ENCODE results near the gene STOM. TPM values are rescaled to one million over a fixed set of nuclear protein-coding genes. Genes with fewer than 3 reads are reported as not detected.

Gene STOM
- total RNA-seq, 2 donors from 2014 or later = 59.9 to 70.5 TPM

GRCh38 chr9:121302341-121302740 lies 67.7 kb downstream of the STOM start:
- peaks cover 8% of the 10 kb centered on the region for H3K4me1 ChIP-seq
- no peak overlapping the region for H3K27ac ChIP-seq
- no peak for ATAC-seq
- intact Hi-C loops (cut with DNase I) = no loop called here
- H3K36me3 ChIP-seq (replicated peaks in 1 of 2; ENCODE audit: insufficient read depth in 1 of 2, low read depth in 2 of 2) = no peaks in the 10 kb centered on the region
- WGBS, 2 donors = 89 to 91% methylated on average over 5 of the region's 5 CpGs
- H3K27me3 ChIP-seq = no peaks in the 10 kb centered on the region
- no peaks in the 10 kb centered on the region for H3K9me3 ChIP-seq
- TF ChIP-seq CTCF (IDR thresholded peaks at IDR 0.05) = no peak
- no peak for TF ChIP-seq POLR2A (IDR thresholded peaks at IDR 0.05)
- H3K4me3 ChIP-seq = no peak overlapping the region
- no peak for DNase-seq

- Histone ChIP-seq H3K4me3 (no peak overlapping the region), H3K36me3 (replicated peaks in 1 of 2; ENCODE audit: insufficient read depth in 1 of 2, low read depth in 2 of 2) (no peaks in the 10 kb centered on the region), H3K27me3 (no peaks in the 10 kb centered on the region), H3K4me1 (peaks cover 10% of the 10 kb centered on the region), H3K9me3 (no peaks in the 10 kb centered on the region), H3K27ac (no peak overlapping the region)
- DNase-seq (no peak), ATAC-seq (no peak)
- TF ChIP-seq POLR2A (IDR thresholded peaks at IDR 0.05) (no peak), CTCF (IDR thresholded peaks at IDR 0.05) (no peak)
- intact Hi-C loops (cut with DNase I) = no loop called here
- 66 to 78% methylated on average over 7 to 11 of the region's 11 CpGs for WGBS, 2 donors
Measured at GRCh38 chr9:121301881-121302286, 68.2 kb downstream of the STOM start.

- no peaks in the 10 kb centered on the region for H3K27me3 ChIP-seq
- whole genome bisulfite sequencing, 2 donors = 46 to 59% methylated on average over 13 of the region's 13 CpGs
- intact Hi-C loops (cut with DNase I) = no loop called here
- TF ChIP-seq CTCF (IDR thresholded peaks at IDR 0.05) = no peak
- TF ChIP-seq POLR2A (IDR thresholded peaks at IDR 0.05) = no peak
- H3K36me3 ChIP-seq (replicated peaks in 1 of 2; ENCODE audit: insufficient read depth in 1 of 2, low read depth in 2 of 2) = no peaks in the 10 kb centered on the region
- H3K4me1 ChIP-seq = peaks cover 13% of the 10 kb centered on the region
- H3K9me3 ChIP-seq = no peaks in the 10 kb centered on the region
- H3K27ac ChIP-seq = peak overlapping the region in 3 of 4 donors; percentile 1 to 63 (median 53)
- no peak for ATAC-seq
- no peak overlapping the region for H3K4me3 ChIP-seq
- DNase-seq = no peak
Measured at GRCh38 chr9:121300283-121301119, 69.5 kb downstream of the STOM start.

GRCh38 chr9:121299467-121300282 lies 70.4 kb downstream of the STOM start:
- H3K4me3 ChIP-seq = no peak overlapping the region
- H3K27ac ChIP-seq = peak overlapping the region; percentile 13 to 63 (median 38)
- H3K27me3 ChIP-seq = no peaks in the 10 kb centered on the region
- intact Hi-C loops (cut with DNase I) = no loop called here
- no peaks in the 10 kb centered on the region for H3K36me3 ChIP-seq (replicated peaks in 1 of 2; ENCODE audit: insufficient read depth in 1 of 2, low read depth in 2 of 2)
- H3K4me1 ChIP-seq = peaks cover 13% of the 10 kb centered on the region
- no peaks in the 10 kb centered on the region for H3K9me3 ChIP-seq
- ATAC-seq (peak; percentile 58), DNase-seq (peak in 3 of 4 donors; percentile 28 to 57 (median 53))
- WGBS, 2 donors = 2 to 16% methylated on average over 13 to 66 of the region's 74 CpGs
- TF ChIP-seq POLR2A (IDR thresholded peaks at IDR 0.05) (peak; percentile 6 to 24 (median 9)), CTCF (IDR thresholded peaks at IDR 0.05) (no peak)

Data from body of pancreas (tissue), 4 donors.